ENCODE data around the gene GPC6.

- TF ChIP-seq CTCF (IDR thresholded peaks at IDR 0.05) (no peak), EZH2 (IDR thresholded peaks at IDR 0.05; ENCODE audit: borderline replicate concordance, insufficient read depth, low read depth, low read length, poor library complexity, severe bottlenecking) (no peak)
These were observed 886.1 kb downstream of the GPC6 start for GRCh38 chr13:94112731-94113130.

All from B cell (primary cell).